Measurements from ENCODE around the gene OR13C8.
A peak's percentile ranks its signal among the peaks of the same experiment; 100 is the strongest.
"Not testable (repeated sequence)": the region's sequence is repeated elsewhere in the genome, so short reads cannot be mapped to it uniquely, and the experiment has no call there.

The OR13C8 gene

DNA sequence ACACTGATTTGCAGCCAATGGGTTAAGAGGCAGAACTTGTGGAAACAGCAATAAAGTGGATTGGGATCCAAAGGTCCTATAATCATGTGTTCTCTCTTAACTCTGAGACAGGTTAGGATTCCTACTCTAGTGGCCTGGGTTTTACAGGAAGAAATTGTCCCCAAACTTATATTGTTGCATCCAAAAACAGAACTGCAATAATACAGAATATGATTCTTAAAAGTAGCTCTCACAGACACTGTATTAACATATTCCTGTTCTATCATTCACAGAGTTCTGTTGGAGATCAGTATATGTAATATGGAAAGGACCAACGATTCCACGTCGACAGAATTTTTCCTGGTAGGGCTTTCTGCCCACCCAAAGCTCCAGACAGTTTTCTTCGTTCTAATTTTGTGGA is at the start of gene OR13C8:
Gene OR13C8, plus strand, starts transcription at position 301 of the 400 bp plus-strand sequence. Its CDS starts 0 bp downstream, at position 301.
- no peak for TF ChIP-seq JUND (IDR thresholded peaks at IDR 0.05; ENCODE audit: low read depth)
- in situ Hi-C loops (cut with HindIII; ENCODE audit: low pct_unique_long_range_greater_than_20kb, low sequenced_read_pairs), result no loop called here
- DNase-seq (ENCODE audit: low read depth in 1 of 2, low spot score in 1 of 2), result no peak

GRCh38 chr9:104520241-104520640 is 48.7 kb upstream of the OR13C8 start:
- DNase-seq (ENCODE audit: low read depth in 1 of 2, low spot score in 1 of 2); in situ Hi-C loops (cut with HindIII; ENCODE audit: low pct_unique_long_range_greater_than_20kb, low sequenced_read_pairs): not testable (repeated sequence)

DNA sequence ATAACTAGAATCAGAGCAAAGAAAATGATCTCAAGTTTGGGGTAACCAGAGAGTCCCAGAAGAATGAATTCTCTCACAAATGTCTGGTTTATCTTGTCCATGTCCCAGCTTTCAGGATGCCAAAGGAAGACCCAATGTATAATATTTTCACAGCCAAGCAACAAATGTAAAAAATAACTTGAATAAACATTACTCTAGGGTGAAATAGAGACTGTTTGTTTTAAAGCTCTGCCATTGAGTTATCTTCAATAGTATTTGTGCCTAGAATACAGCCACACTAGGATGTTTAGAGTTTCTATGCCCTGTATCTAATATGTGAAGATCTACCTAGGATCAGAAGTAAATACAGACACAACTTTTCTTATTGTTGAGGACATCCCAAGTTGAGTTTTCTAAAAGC is 41.9 kb upstream of the OR13C8 start, which contains the start of gene OR13C4:
Gene OR13C4, minus strand, starts transcription at position 101 of the 400 bp plus-strand sequence. Its CDS starts 0 bp downstream, at position 101.
- DNase-seq (ENCODE audit: low read depth in 1 of 2, low spot score in 1 of 2), result no peak
- no peak for TF ChIP-seq JUND (IDR thresholded peaks at IDR 0.05; ENCODE audit: low read depth)
- in situ Hi-C loops (cut with HindIII; ENCODE audit: low pct_unique_long_range_greater_than_20kb, low sequenced_read_pairs), result no loop called here

DNA sequence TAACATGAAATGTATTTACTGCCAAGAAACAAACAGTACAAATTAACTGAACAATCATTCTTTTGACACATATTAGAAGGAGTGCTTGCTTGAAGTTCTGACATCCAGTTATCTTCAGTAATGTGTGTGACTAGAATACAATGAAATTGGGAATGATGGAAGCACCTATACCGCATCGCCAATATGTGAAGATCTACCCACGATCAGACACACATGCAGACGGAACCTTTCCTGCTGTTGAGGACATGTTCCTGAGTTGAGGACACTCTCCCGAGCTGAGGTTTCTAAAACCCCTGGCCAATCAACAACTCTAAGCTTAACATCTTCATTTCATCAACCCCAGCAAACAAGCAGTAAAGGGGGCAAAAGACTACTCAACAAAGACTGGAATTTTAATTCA is 32.2 kb upstream of the OR13C8 start, which contains the start of gene OR13C3:
Gene OR13C3, minus strand, starts transcription at position 101 of the 400 bp plus-strand sequence. CDS start 133 bp downstream, outside the sequence.
- in situ Hi-C loops (cut with HindIII; ENCODE audit: low pct_unique_long_range_greater_than_20kb, low sequenced_read_pairs), result no loop called here
- no peak for DNase-seq (ENCODE audit: low read depth in 1 of 2, low spot score in 1 of 2)
- TF ChIP-seq JUND (IDR thresholded peaks at IDR 0.05; ENCODE audit: low read depth), result no peak

GRCh38 chr9:104539275-104539674 is 29.7 kb upstream of the OR13C8 start:
- in situ Hi-C loops (cut with HindIII; ENCODE audit: low pct_unique_long_range_greater_than_20kb, low sequenced_read_pairs), result no loop called here
- TF ChIP-seq JUND (IDR thresholded peaks at IDR 0.05; ENCODE audit: low read depth), result no peak
- DNase-seq (ENCODE audit: low read depth in 1 of 2, low spot score in 1 of 2), result no peak

- in situ Hi-C loops (cut with HindIII; ENCODE audit: low pct_unique_long_range_greater_than_20kb, low sequenced_read_pairs), result no loop called here
- no peak for TF ChIP-seq JUND (IDR thresholded peaks at IDR 0.05; ENCODE audit: low read depth)
- no peak for DNase-seq (ENCODE audit: low read depth in 1 of 2, low spot score in 1 of 2)
These were observed 24.3 kb upstream of the OR13C8 start for GRCh38 chr9:104544644-104545043.

GRCh38 chr9:104553261-104553660 is 15.7 kb upstream of the OR13C8 start:
- DNase-seq (ENCODE audit: low read depth in 1 of 2, low spot score in 1 of 2), result no peak
- in situ Hi-C loops (cut with HindIII; ENCODE audit: low pct_unique_long_range_greater_than_20kb, low sequenced_read_pairs), result no loop called here
- no peak for TF ChIP-seq JUND (IDR thresholded peaks at IDR 0.05; ENCODE audit: low read depth)

- in situ Hi-C loops (cut with HindIII; ENCODE audit: low pct_unique_long_range_greater_than_20kb, low sequenced_read_pairs), result no loop called here
- no peak for DNase-seq (ENCODE audit: low read depth in 1 of 2, low spot score in 1 of 2)
- no peak for TF ChIP-seq JUND (IDR thresholded peaks at IDR 0.05; ENCODE audit: low read depth)
These were observed 13.4 kb upstream of the OR13C8 start for GRCh38 chr9:104555521-104555920.

- DNase-seq (ENCODE audit: low read depth in 1 of 2, low spot score in 1 of 2), result peak in 1 of 2 experiments; percentile 12
- no peak for TF ChIP-seq JUND (IDR thresholded peaks at IDR 0.05; ENCODE audit: low read depth)
- in situ Hi-C loops (cut with HindIII; ENCODE audit: low pct_unique_long_range_greater_than_20kb, low sequenced_read_pairs), result no loop called here
These were observed 11.9 kb upstream of the OR13C8 start for GRCh38 chr9:104556830-104557634.

GRCh38 chr9:104564358-104564757 is 4.6 kb upstream of the OR13C8 start:
- no peak for TF ChIP-seq JUND (IDR thresholded peaks at IDR 0.05; ENCODE audit: low read depth)
- DNase-seq (ENCODE audit: low read depth in 1 of 2, low spot score in 1 of 2), result no peak
- in situ Hi-C loops (cut with HindIII; ENCODE audit: low pct_unique_long_range_greater_than_20kb, low sequenced_read_pairs), result no loop called here

GRCh38 chr9:104572612-104573011 is 3.6 kb downstream of the OR13C8 start:
- no peak for TF ChIP-seq JUND (IDR thresholded peaks at IDR 0.05; ENCODE audit: low read depth)
- in situ Hi-C loops (cut with HindIII; ENCODE audit: low pct_unique_long_range_greater_than_20kb, low sequenced_read_pairs), result no loop called here

DNA sequence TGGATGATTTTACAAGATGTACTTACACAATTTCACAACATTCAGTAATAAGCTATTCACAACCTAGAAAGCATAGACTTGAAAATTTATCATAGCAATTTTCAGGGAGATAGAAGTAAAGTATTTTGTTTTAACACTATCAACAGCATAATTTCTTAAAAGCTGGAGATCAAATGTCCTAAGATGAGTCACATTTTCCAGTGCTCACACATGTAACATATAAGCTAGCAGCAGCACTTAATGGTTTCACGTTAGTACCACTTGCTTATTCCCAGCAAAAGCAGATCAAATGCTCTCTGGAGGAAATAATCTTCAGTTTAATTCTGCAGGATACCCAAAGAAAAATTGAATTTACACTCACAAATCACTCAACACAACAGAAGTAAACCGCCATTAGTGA is 6.5 kb downstream of the OR13C8 start:
- no peak for DNase-seq (ENCODE audit: low read depth in 1 of 2, low spot score in 1 of 2)
- TF ChIP-seq JUND (IDR thresholded peaks at IDR 0.05; ENCODE audit: low read depth), result no peak
- in situ Hi-C loops (cut with HindIII; ENCODE audit: low pct_unique_long_range_greater_than_20kb, low sequenced_read_pairs), result no loop called here

More at GRCh38 chr9:104572612-104573011, 3.6 kb downstream of the OR13C8 start:
- no peak for DNase-seq (ENCODE audit: low read depth in 1 of 2, low spot score in 1 of 2)

- TF ChIP-seq JUND (IDR thresholded peaks at IDR 0.05; ENCODE audit: low read depth), result no peak
- DNase-seq (ENCODE audit: low read depth in 1 of 2, low spot score in 1 of 2), result no peak
- in situ Hi-C loops (cut with HindIII; ENCODE audit: low pct_unique_long_range_greater_than_20kb, low sequenced_read_pairs), result no loop called here
These were observed 8.3 kb downstream of the OR13C8 start for GRCh38 chr9:104577263-104577662.

Measured in T47D (cell line).